HG02884 (cell line): ENCODE measurements around the gene PDE8B.

Experiments used
- ATAC-seq: cut with Tn5 transposase; IDR thresholded peaks from one replicate; pipeline ENCODE4 v1.9.1; 2021; ENCODE audit warnings: mild to moderate bottlenecking, moderate library complexity; ENCODE audit not compliant: unreplicated experiment

The PDE8B gene

GRCh38 chr5:77394064-77394715 is 183.7 kb downstream of the PDE8B start:
- ATAC-seq, result no peak

GRCh38 chr5:77396017-77396416 is 185.5 kb downstream of the PDE8B start:
- ATAC-seq, result no peak

- ATAC-seq, result no peak
Measured at GRCh38 chr5:77397686-77398292, 187.3 kb downstream of the PDE8B start.

GRCh38 chr5:77398458-77398857 is 188.0 kb downstream of the PDE8B start:
- no peak for ATAC-seq

GRCh38 chr5:77398896-77399295 is 188.4 kb downstream of the PDE8B start:
- no peak for ATAC-seq

DNA sequence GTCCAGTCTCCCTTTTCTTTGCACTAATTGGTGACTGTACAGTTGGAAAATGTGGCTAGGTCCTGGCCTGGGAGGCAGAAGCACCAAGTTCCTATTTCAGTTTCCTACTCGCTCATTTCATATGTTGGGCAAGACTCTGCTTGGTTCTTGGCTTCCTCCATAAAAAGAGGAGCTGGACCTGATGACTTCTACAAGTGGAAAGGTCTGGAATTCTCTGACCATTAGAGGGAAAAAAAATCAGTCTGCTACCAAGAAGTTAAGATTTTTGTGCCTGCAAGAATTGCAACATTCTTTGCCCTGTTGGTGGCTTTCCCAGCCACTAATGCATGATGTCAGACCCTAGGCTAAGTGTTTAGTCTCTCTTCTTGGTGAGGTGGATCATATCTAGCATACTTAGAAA is 190.2 kb downstream of the PDE8B start:
- ATAC-seq, result no peak

GRCh38 chr5:77402796-77403195 is 192.3 kb downstream of the PDE8B start:
- ATAC-seq, result no peak

GRCh38 chr5:77407152-77407551 is 196.7 kb downstream of the PDE8B start:
- ATAC-seq, result no peak

DNA sequence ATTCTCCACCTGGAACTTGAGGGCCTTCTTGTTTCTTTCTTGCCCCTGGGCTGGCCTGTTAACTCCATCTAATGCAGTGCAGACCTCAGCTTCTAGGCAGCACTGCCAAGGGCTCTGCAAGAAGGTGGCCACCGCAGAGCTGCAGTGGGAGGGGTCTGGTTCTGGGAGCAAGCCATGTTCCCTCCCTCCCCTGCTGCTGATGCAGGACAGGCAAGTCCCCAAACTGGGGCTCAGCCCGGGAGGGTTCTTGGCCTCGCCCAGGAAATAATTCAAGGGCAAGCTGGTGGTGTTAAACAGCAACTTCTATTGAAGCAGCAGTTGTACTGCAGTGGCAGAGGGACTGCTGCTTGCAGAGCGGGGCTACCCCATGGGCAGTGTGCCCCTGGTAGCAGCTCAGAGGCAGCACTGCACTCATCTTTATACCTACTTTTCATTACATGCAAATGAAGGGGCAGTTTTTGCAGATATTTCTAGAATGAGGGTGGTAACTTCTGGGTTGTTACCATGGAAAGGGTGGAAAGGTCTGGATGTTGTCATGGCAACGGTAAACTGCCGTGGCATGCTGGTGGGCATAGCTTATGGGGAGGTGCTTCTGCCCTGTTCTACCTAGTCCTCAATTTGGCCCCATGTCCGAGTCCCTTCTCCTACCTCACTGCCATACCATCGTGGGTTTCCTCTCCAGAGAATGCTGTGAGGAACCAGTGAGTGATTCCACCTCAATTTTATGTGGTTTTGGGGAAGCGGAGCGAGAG is 199.6 kb downstream of the PDE8B start:
- ATAC-seq, result no peak

- no peak for ATAC-seq
Measured at GRCh38 chr5:77413049-77413448, 202.6 kb downstream of the PDE8B start.

- ATAC-seq, result no peak
Measured at GRCh38 chr5:77418162-77418561, 207.7 kb downstream of the PDE8B start.

- no peak for ATAC-seq
Measured at GRCh38 chr5:77418601-77419581, 208.4 kb downstream of the PDE8B start.

DNA sequence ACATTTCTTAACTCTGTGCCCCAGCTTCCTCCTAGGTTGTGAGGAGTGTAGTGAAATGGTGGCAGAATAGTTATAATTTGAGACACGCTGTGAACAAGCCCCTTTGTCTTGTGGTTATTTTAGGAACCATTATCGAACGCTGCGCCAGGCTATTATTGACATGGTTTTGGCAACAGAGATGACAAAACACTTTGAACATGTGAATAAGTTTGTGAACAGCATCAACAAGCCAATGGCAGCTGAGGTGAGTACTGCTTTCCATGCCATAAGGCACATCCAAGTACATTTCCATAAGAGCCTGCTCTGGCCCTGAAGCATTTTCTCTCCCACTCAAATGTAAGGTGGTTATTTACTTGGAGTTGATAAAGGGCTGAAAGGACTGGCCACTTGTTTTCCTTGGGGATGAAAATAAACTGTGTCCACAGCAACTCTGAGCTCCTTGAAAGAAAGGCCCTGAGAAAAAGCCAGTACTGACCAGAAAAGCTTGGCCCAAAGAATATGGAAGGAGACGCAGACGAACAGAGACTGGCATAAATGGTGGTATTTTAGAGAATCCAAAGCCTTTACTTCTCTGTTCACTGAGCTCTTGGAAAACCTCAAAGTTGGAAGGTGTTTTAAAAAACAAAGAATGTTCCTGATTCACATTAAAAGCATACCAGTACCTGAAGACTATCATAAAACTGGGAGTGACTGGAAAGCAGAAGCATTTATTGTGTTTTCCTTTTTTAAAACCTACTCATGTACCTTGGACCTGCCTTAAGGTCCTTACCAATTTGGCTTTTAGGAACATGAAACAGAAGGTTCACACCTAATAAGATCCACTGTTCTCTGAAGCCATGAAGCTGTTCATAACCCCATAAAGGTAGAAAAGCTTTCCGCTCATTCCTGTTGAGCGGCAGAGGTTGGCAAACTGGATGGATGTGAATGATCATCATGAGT is 209.4 kb downstream of the PDE8B start:
- ATAC-seq, result no peak

DNA sequence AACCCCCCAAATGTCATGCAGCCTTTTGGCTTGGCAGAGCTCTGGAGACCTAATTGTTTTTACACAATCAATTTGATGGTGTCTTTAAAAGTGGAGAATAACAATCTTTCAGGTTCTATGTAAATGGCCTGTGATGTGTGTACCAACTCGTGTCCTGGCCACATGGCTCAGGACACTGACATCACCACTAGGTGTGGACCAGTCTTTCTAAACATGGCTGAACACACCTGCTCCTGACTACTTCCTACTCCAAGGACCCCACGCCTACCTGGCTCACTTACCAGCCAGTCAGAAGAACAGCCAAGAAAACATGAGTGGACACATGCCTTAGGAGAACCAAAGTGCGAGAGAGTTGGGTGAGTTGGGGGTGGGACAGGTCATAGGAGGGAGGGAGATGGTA is 210.5 kb downstream of the PDE8B start:
- no peak for ATAC-seq

- no peak for ATAC-seq
Measured at GRCh38 chr5:77423022-77423750, 212.7 kb downstream of the PDE8B start.

- no peak for ATAC-seq
Measured at GRCh38 chr5:77424921-77425320, 214.4 kb downstream of the PDE8B start.

GRCh38 chr5:77425420-77425819 is 214.9 kb downstream of the PDE8B start:
- no peak for ATAC-seq

- no peak for ATAC-seq
Measured at GRCh38 chr5:77425998-77426659, 215.6 kb downstream of the PDE8B start.

- no peak for ATAC-seq
Measured at GRCh38 chr5:77426670-77427069, 216.2 kb downstream of the PDE8B start.
